GM23248 (cell line): ENCODE data around the gene RELN.

ENCODE experiments used
- EZH2 ChIP-seq: fragments of 200-600 bp; sonication (generic); IDR thresholded peaks from 2 replicates; pipeline ENCODE4 v1.6.1; 2018; ENCODE audit warnings: antibody characterized with exemption, mild to moderate bottlenecking; ENCODE audit not compliant: insufficient read depth, poor library complexity, severe bottlenecking
- EZH2phosphoT487 ChIP-seq: fragments of 200-600 bp; sonication (generic); IDR thresholded peaks from 2 replicates; pipeline ENCODE4 v1.6.1; 2018; ENCODE audit warnings: antibody characterized with exemption, moderate library complexity, mild to moderate bottlenecking, low read depth; ENCODE audit not compliant: insufficient read depth

DNA sequence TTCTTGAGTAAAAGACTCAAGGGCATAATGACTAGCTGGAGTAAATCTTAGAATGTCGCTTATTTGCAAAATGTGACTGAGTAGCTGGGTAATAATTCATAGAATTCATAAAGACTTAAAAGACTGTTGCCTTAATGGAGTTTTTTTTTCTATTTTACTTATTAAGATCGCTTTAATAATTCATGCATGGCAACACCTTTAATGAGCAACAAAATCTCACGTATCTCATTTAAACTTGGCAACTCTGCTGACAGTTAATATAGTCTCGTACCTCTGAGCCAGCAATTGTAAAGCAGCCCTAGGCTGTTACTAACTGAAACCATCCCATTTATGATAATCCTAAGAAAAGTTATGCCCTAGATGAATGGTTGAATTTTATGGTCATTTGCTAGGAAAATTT is 455.7 kb downstream of the RELN start:
- TF ChIP-seq EZH2 (no peak), EZH2phosphoT487 (no peak)
